Testis (tissue), 2 donors: Measurements from ENCODE around the gene VMAC.
"Not testable (repeated sequence)": the region's sequence is repeated elsewhere in the genome, so short reads cannot be mapped to it uniquely, and the experiment has no call there.

Experiments used
- POLR2A ChIP-seq: fragments of 450-650 bp; IDR thresholded peaks from one replicate; pipeline ENCODE4 v1.6.1; 2017; ENCODE audit warnings: antibody characterized with exemption, mild to moderate bottlenecking, moderate library complexity
- TF ChIP-seq, protein P1 (sequence below), 3 experiments: fragments of 450-650 bp in 2 of 3; fragments of 200-600 bp in 1 of 3; sonication (generic) in 1 of 3; IDR thresholded peaks; one replicate each; pipeline ENCODE4 v1.5.1; 2016 to 2019; ENCODE audit warnings: antibody characterized with exemption in 3 of 3, mild to moderate bottlenecking in 2 of 3, moderate library complexity in 1 of 3

DNA sequence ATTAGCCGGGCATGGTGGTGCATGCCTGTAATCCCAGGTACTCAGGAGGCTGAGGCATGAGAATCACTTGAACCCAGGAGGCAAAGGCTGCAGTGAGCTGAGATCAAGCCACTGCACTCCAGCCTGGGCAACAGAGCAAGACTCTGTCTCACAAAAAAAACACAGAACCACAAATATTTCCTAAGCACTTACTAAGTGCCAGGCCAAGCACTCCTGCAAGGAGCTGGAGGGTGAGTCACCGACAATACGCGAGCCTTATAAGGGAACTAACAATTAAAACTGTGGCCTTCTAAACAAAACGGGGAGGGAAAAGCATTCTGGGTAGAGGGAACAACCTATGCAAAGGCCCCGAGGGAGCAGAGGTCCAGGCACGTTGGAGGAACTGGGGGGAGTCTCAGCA is 30.2 kb upstream of the VMAC start:
- TF ChIP-seq, protein P1, sequence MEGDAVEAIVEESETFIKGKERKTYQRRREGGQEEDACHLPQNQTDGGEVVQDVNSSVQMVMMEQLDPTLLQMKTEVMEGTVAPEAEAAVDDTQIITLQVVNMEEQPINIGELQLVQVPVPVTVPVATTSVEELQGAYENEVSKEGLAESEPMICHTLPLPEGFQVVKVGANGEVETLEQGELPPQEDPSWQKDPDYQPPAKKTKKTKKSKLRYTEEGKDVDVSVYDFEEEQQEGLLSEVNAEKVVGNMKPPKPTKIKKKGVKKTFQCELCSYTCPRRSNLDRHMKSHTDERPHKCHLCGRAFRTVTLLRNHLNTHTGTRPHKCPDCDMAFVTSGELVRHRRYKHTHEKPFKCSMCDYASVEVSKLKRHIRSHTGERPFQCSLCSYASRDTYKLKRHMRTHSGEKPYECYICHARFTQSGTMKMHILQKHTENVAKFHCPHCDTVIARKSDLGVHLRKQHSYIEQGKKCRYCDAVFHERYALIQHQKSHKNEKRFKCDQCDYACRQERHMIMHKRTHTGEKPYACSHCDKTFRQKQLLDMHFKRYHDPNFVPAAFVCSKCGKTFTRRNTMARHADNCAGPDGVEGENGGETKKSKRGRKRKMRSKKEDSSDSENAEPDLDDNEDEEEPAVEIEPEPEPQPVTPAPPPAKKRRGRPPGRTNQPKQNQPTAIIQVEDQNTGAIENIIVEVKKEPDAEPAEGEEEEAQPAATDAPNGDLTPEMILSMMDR (IDR thresholded peaks at IDR 0.05): not testable (repeated sequence)
- not testable (repeated sequence) for TF ChIP-seq POLR2A
